ENCODE measurements around the gene FGFR2.
A peak's percentile ranks its signal among the peaks of the same experiment; 100 is the strongest.

Gene FGFR2

DNA sequence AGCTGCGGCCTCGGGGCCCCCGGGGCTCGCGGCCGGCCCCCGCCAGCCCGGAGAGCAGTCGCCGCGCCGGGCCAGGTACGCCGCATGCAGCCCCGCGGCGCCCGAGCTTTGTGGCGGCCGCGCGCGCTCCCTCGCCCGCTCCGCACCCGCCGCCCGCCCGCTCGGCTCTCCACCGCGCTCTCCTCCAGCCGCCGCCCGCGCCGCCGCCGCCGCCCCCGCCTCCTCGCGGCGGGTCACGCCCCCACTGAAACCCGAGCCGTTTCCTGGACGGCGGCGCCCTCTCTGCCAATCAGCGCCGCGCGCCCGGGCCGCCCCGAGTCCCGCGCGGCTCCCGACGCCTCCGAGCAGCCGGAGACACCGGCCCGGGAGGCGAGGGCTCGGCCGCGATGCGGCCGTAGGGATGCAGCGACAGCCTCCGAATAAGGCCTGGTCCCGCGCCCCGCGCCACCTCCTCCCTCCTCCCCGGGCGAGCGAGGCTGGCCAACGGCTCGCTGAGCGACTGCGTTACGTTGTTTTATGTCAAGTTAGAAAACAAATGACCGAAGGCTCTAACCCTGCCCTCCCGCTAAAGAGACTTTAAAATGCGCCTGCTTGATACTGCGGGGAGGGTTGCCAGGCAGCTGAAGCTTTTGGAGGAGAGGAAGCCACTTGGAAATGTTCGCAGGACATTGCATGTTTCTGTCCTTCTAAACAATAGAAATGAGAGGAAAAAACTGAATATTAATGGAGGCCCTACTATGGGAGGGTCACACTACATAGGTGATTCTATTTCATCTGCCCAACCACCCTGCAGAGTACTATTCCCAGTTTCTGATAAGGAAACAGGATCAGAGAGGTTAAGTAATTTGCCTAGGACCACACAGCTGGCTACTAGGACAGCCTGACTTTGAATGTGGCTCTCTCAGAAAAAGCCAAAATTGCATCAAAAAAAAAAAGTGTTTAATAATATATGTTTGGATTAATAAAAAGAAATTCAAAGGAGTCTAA, at the start of gene FGFR2:
FGFR2 (minus strand) TSS at position 182 of the 987 bp plus-strand sequence. CDS start 4,627 bp downstream, outside the sequence.
- no peaks in the 10 kb centered on the region for H3K36me3 ChIP-seq (ENCODE audit: insufficient read depth, low read length)
- peak within 1 kb of the TSS; percentile 89 for H3K9ac ChIP-seq (ENCODE audit: low read depth, low read length)
- no peaks in the 10 kb centered on the region for H3K9me3 ChIP-seq (ENCODE audit: control insufficient read depth, insufficient read depth, low read length)
- peaks cover 42% of the 10 kb centered on the region for H3K4me1 ChIP-seq (ENCODE audit: insufficient read depth, low read length)

DNA sequence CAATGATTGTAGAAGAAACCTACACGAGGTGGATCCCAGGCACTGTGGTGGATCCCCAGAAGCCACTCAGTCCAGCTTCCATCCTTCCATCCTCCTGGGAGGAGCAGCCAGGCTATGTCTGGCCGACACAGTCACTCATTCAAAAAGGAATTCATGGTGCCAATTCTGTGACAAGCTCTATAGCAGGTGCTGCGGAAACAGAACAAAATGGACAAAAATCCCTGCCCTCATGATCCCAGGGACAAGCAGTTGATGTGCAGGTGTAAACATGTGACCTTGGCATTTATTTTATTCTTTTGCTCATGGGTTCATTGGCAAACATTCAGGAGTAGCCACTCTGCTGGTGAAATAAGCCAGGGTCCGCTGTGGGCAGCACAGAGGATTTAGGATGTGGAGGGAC, 49.2 kb upstream of the FGFR2 start:
- Histone ChIP-seq H3K36me3 (ENCODE audit: insufficient read depth, low read length) (no peaks in the 10 kb centered on the region), H3K9me3 (ENCODE audit: control insufficient read depth, insufficient read depth, low read length) (no peaks in the 10 kb centered on the region), H3K4me1 (ENCODE audit: insufficient read depth, low read length) (0 out of 2 replicates have a peak, but pooled peaks cover 6% of the 10 kb centered on the region), H3K9ac (ENCODE audit: low read depth, low read length) (no peak overlapping the region)

DNA sequence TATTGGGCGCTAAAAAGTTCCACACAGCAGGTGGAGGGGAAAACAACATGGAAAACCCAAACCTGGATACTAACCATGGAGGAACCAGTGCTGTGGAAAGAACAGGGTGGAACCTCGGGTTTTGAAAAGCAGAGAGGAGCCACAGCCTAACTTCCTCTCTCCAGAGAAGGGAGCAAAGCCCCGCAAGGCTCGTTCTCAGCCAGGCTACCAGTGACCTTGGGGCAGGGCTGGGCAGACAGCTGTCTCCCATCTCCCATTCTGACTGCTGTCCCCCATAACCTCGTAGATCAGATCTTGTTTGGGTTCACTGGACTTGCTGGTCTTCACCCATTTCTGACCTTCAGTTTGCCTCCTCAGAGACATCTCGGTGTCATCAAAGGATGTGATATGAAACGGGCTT, 47.5 kb upstream of the FGFR2 start:
- Histone ChIP-seq H3K9ac (ENCODE audit: low read depth, low read length) (no peak overlapping the region), H3K4me1 (ENCODE audit: insufficient read depth, low read length) (0 out of 2 replicates have a peak, but pooled peaks cover 6% of the 10 kb centered on the region), H3K9me3 (ENCODE audit: control insufficient read depth, insufficient read depth, low read length) (no peaks in the 10 kb centered on the region), H3K36me3 (ENCODE audit: insufficient read depth, low read length) (no peaks in the 10 kb centered on the region)

DNA sequence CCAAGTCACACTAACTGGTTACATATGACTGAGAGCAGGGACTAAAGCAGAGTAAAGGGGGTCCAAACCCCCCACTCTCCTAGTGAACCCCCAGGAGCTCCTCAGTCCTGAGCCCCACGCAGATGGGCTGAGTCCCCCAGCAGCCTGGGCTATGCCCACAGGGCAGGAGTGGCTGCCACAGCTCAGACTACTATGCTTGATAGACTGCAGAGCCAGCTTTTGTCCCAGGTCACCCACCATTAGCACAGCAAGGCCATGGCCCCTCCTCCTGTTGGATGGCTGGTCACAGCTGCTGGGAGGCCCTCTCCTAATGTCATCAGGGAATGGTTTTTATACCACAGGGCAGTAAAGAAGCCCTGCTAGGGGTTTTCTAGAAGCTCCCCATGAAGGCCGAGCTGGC, 46.3 kb upstream of the FGFR2 start:
- Histone ChIP-seq H3K4me1 (ENCODE audit: insufficient read depth, low read length) (0 out of 2 replicates have a peak, but pooled peaks cover 6% of the 10 kb centered on the region), H3K9ac (ENCODE audit: low read depth, low read length) (no peak overlapping the region), H3K36me3 (ENCODE audit: insufficient read depth, low read length) (no peaks in the 10 kb centered on the region), H3K9me3 (ENCODE audit: control insufficient read depth, insufficient read depth, low read length) (0 out of 2 replicates have a peak, but pooled peaks cover 2% of the 10 kb centered on the region)

DNA sequence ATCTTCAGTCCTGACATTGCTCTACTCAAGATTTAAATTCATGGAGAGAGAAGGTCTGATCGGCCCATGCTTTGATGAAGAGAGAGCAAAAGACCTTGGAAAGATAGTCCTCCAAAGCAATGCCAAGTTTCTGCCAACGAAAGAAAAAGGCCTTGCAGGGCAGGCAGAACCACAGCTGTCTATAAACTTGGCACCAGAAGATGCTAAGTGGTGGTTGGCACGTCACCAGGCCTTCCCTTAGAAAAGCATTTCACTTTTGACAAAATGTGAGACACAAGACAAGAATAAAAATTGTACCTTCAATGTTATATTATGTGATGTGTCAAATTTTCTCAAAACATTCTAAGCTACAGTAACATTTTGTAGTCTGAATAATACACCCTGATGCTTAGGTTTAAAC, 42.0 kb upstream of the FGFR2 start:
- no peak overlapping the region for H3K9ac ChIP-seq (ENCODE audit: low read depth, low read length)
- H3K36me3 ChIP-seq (ENCODE audit: insufficient read depth, low read length), result no peaks in the 10 kb centered on the region
- no peaks in the 10 kb centered on the region for H3K4me1 ChIP-seq (ENCODE audit: insufficient read depth, low read length)
- H3K9me3 ChIP-seq (ENCODE audit: control insufficient read depth, insufficient read depth, low read length), result peaks cover 11% of the 10 kb centered on the region; the same call in 1 of the 2 replicates

DNA sequence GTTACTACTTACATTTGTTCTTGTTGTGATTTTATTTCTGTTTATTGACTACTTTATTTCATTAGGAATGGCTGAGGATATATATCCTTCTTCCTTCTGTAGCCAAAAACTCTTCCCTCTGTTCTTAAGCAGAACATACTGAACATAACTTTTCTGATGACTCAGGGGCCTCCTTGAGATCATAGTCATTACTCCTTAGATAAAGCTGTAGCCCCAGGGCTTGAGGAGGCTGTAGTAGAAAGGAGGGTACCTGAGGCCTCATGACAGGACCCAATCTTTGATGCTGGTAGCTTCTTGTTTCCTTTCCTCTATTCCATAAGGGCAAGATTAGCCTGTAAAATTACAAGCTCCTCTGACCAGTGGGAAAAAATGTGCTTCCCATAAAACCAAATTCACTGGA, 41.2 kb upstream of the FGFR2 start:
- H3K4me1 ChIP-seq (ENCODE audit: insufficient read depth, low read length), result no peaks in the 10 kb centered on the region
- no peaks in the 10 kb centered on the region for H3K36me3 ChIP-seq (ENCODE audit: insufficient read depth, low read length)
- H3K9ac ChIP-seq (ENCODE audit: low read depth, low read length), result no peak overlapping the region
- peaks cover 11% of the 10 kb centered on the region; the same call in 1 of the 2 replicates for H3K9me3 ChIP-seq (ENCODE audit: control insufficient read depth, insufficient read depth, low read length)

DNA sequence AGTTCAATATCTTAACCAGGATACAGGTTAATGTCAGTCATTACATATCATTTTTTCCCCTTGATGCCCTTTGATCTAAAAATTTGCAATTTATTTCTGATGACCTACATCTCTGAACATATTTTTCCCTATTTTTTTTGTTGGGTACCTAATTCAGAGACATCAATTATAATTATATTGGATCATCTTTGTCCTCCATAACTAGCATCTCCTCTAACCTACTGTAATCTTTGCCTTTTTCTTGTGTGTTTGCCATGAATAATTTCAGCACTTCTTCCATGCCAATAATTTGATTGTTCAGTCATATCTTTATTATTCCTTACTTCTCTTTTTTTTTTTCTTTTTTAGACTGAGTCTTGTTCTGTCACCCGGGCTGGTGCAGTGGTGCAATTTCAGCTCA, 39.2 kb upstream of the FGFR2 start:
- Histone ChIP-seq H3K9me3 (ENCODE audit: control insufficient read depth, insufficient read depth, low read length) (peaks cover 11% of the 10 kb centered on the region; the same call in 1 of the 2 replicates), H3K36me3 (ENCODE audit: insufficient read depth, low read length) (no peaks in the 10 kb centered on the region), H3K9ac (ENCODE audit: low read depth, low read length) (no peak overlapping the region), H3K4me1 (ENCODE audit: insufficient read depth, low read length) (no peaks in the 10 kb centered on the region)

DNA sequence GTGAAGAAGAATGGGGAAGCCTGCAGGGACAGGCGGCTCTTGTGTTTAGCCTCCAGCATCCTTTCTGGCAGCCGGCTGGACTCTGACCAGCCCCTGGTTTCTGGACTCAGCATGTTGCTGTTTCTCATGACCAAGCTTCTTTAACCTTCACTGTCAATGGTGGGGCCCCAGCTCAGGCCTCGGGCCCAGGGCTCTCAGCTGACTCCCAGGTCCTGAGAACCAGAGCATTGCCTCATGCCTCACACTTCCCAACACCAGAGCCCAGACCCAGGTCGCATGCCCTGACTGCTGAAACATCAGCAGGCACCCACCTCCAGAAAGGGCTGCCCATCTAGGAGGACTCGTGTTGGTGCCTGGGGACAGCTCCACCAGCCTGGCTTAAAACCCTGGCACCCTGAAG, 34.8 kb upstream of the FGFR2 start:
- peaks cover 2% of the 10 kb centered on the region; the same call in 1 of the 2 replicates for H3K4me1 ChIP-seq (ENCODE audit: insufficient read depth, low read length)
- H3K9ac ChIP-seq (ENCODE audit: low read depth, low read length), result no peak overlapping the region

DNA sequence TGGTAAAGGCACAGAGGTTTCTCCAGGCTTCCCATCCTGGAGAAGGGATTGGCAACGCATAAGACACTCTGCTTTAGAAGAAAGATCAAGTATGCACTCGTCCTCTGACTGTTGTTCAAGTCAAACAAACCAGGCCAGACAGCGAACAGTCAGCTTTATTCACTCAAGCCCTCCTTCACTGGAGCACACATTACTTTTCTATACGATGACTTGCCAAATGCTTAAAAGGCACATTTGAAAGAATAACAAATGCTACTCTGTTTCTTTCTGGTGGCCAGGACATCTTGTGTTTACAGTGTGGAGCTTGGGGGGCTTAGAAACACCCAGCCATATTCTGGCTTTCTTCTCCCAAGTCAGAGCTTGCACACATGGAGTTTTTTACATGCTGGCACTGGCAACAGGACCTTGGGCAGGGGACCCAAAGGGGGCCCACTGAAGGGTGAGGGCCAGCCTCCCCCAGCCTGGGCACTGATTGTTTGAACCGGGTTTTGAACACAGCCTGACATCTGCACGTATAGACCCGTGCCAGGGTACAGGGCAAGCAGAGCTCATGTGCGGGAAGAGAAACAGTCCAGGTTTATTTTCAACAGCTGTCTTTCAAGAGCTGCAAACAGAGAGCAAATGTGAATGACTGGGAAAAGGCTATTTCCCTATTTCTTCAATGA, 33.3 kb upstream of the FGFR2 start:
- Histone ChIP-seq H3K9ac (ENCODE audit: low read depth, low read length) (no peak overlapping the region), H3K9me3 (ENCODE audit: control insufficient read depth, insufficient read depth, low read length) (no peaks in the 10 kb centered on the region), H3K36me3 (ENCODE audit: insufficient read depth, low read length) (no peaks in the 10 kb centered on the region), H3K4me1 (ENCODE audit: insufficient read depth, low read length) (peaks cover 2% of the 10 kb centered on the region; the same call in 1 of the 2 replicates)

More for the DNA sequence above, 34.8 kb upstream of the FGFR2 start:
- Histone ChIP-seq H3K9me3 (ENCODE audit: control insufficient read depth, insufficient read depth, low read length) (peaks cover 8% of the 10 kb centered on the region; the same call in 1 of the 2 replicates), H3K36me3 (ENCODE audit: insufficient read depth, low read length) (no peaks in the 10 kb centered on the region)

DNA sequence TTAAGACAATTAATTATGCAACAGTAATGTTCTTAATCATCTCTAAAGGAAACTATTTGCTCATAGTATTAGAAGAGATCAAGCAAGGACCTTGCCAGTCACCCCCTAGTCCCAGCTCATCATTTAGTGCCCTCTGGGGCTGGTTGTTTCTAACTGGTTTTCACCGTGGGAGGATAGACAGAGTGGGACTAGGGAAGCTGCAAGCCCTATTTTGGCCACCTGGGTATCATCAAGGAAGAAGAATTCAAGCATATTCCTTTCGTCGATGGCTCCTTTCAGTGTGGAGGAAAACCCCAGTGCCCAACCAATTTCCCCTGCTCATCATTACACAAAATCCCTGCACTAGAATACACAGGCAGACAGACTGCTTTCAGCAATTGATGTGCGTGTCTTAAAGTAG, 30.6 kb upstream of the FGFR2 start:
- no peaks in the 10 kb centered on the region for H3K36me3 ChIP-seq (ENCODE audit: insufficient read depth, low read length)
- H3K4me1 ChIP-seq (ENCODE audit: insufficient read depth, low read length), result peaks cover 2% of the 10 kb centered on the region; the same call in 1 of the 2 replicates
- H3K9ac ChIP-seq (ENCODE audit: low read depth, low read length), result no peak overlapping the region
- H3K9me3 ChIP-seq (ENCODE audit: control insufficient read depth, insufficient read depth, low read length), result no peaks in the 10 kb centered on the region

DNA sequence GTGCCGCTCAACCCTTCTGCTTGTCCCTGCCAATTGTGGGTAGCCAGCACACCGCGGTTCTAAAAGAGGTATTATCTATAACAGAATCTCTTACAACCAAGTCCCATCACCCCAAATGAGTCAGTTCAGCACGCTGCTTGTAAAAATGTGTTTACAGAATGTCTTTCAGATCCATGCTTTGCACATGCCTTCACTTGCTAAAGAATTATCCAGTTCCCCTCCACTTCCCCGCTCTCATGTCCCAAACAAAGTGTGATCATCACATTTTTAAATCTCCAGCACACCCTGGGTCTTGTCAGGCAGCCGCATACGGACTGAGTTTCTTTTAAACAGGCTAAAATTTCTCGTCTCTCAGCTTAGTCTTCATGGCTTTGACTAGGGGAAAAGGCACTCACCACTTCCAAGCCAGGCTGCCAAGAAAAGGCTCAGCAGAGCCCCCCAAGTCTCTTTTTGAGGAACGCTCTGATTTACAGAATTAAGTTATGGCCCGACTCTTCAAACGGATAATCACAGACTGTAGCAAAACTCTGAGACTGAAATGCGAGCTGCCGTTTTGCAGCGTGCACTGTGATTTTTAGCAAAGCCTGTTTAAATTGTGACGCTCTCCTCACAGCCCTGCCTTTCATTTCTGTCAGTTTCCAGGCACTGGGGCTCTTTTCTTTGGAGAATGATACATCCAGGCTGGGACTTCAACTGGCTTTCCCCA, 29.8 kb upstream of the FGFR2 start:
- H3K4me1 ChIP-seq (ENCODE audit: insufficient read depth, low read length), result peaks cover 2% of the 10 kb centered on the region; the same call in 1 of the 2 replicates
- no peaks in the 10 kb centered on the region for H3K9me3 ChIP-seq (ENCODE audit: control insufficient read depth, insufficient read depth, low read length)
- H3K36me3 ChIP-seq (ENCODE audit: insufficient read depth, low read length), result no peaks in the 10 kb centered on the region
- no peak overlapping the region for H3K9ac ChIP-seq (ENCODE audit: low read depth, low read length)

DNA sequence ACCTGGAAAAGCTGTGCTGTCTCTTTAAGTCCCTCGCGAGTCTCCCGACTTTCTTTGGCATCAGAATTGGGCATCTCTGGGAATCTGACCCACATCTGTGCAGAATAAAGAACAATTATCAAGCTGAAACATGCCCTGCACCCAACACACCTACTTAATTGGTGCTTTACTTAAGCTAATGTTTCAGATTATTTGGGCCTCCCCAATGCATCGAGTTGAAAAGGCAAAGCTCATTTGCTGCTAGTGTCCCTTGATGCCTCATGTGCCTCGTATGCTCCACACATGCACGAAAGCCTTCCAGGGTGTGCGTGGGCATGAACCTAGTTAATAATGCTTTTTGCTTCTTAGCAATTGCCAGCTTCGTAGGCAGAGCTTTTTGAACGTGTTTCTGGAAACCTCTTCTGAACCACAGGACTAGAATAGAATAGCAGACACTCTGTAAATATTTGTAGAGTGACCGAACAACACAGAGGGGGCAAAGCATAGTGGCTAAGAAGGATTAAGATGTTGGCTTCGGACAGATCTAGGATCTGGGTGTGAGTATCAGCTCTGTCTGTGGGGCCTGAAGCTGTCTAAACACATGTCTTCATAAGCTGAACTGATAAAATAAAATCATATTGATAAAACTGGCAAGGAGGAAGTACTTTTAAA, 26.7 kb upstream of the FGFR2 start:
- Histone ChIP-seq H3K4me1 (ENCODE audit: insufficient read depth, low read length) (peaks cover 2% of the 10 kb centered on the region; the same call in 1 of the 2 replicates), H3K9ac (ENCODE audit: low read depth, low read length) (no peak overlapping the region), H3K36me3 (ENCODE audit: insufficient read depth, low read length) (no peaks in the 10 kb centered on the region), H3K9me3 (ENCODE audit: control insufficient read depth, insufficient read depth, low read length) (no peaks in the 10 kb centered on the region)

DNA sequence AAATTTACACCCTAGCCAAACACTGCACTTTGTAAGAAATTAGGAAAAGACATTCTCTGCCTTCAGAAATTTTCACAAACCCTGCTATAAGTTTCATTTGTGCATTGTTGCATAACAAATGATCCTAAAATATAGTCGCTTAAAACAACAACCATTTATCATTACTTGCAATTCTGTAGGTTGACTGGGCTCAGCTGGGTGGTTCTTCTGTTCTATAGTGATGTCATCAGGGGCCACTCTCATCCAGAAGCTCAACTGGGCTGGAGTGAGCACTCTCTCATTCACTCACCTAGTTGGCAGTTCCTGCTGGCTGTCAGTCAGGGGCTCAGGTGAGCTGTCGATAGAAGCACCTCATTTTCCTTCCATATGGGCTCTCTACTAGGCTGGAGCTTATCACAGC, 20.7 kb upstream of the FGFR2 start:
- Histone ChIP-seq H3K4me1 (ENCODE audit: insufficient read depth, low read length) (no peaks in the 10 kb centered on the region), H3K9me3 (ENCODE audit: control insufficient read depth, insufficient read depth, low read length) (peaks cover 13% of the 10 kb centered on the region)

DNA sequence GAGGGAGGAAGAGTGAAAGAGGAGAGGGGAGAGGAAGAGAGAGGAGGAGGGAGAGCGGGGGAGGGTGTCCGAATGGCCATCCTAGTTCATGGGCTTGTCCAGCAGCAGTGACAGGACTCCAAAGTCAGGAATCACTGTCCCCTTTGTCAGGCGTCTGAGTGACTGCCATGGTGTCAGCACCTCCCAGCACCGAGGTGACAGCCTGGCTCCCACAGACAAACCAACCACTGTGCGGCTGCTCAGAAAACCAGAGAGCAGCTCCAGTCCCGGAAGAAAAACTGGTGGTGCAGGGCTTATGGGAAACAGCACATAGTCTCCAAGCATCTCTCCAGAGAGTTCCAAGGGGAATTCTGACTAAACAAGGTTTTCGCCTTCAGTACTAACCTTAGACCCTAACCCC, 18.9 kb upstream of the FGFR2 start:
- Histone ChIP-seq H3K36me3 (ENCODE audit: insufficient read depth, low read length) (no peaks in the 10 kb centered on the region), H3K9ac (ENCODE audit: low read depth, low read length) (no peak overlapping the region), H3K4me1 (ENCODE audit: insufficient read depth, low read length) (no peaks in the 10 kb centered on the region), H3K9me3 (ENCODE audit: control insufficient read depth, insufficient read depth, low read length) (peaks cover 13% of the 10 kb centered on the region)

More for the DNA sequence above, 20.7 kb upstream of the FGFR2 start:
- H3K9ac ChIP-seq (ENCODE audit: low read depth, low read length), result no peak overlapping the region
- no peaks in the 10 kb centered on the region for H3K36me3 ChIP-seq (ENCODE audit: insufficient read depth, low read length)
